HEK293 (cell line): ENCODE results near the gene SIGLEC1.

Experiments used
- CTCF ChIA-PET: fragments of 350-600 bp; formaldehyde crosslinking; extraction: SDS; loops from one replicate; lab custom pipeline; 2021; ENCODE audit warnings: antibody characterized with exemption; lab: Yijun Ruan, JAX
- POLR2A ChIA-PET: fragments of 300-600 bp; formaldehyde crosslinking; extraction: SDS; loops from one replicate; lab custom pipeline; 2020; ENCODE audit warnings: antibody characterized with exemption, inconsistent platforms; lab: Yijun Ruan, JAX
- H3K27ac ChIP-seq: fragments of 200-500 bp; sonication (Bioruptor generic); 2 replicates; pipeline ENCODE4 v1.5.1; 2014; ENCODE audit warnings: low read depth, low read length, control low read depth, inconsistent platforms; ENCODE audit errors: extremely low read depth
- H3K36me3 ChIP-seq, 2 experiments: fragments of 200-500 bp in 1 of 2; sonication (Bioruptor generic) in 1 of 2; 1 replicate in 1 of 2; 2 replicates in 1 of 2; pipeline ENCODE4 v1.5.1; 2014 to 2017; ENCODE audit warnings: inconsistent platforms in 2 of 2, low read length in 2 of 2; ENCODE audit not compliant: control insufficient read depth in 2 of 2, insufficient read depth in 1 of 2
- H3K4me1 ChIP-seq: fragments of 200-500 bp; sonication (Bioruptor generic); 2 replicates; pipeline ENCODE4 v1.5.1; 2014; ENCODE audit warnings: mild to moderate bottlenecking, low read length, inconsistent platforms; ENCODE audit not compliant: control insufficient read depth, insufficient read depth
- H3K4me3 ChIP-seq: 2 replicates; pipeline ENCODE4 v1.5.1; 2011; ENCODE audit warnings: low read depth, mild to moderate bottlenecking, control low read depth, low read length, moderate library complexity
- H3K9me3 ChIP-seq: fragments of 200-500 bp; sonication (Bioruptor generic); 2 replicates; pipeline ENCODE4 v1.5.1; 2014; ENCODE audit warnings: low read depth, low read length, inconsistent platforms; ENCODE audit not compliant: control insufficient read depth, insufficient read depth
- GLI2 ChIP-seq: fragments of 450-650 bp; formaldehyde crosslinking; IDR thresholded peaks from 2 replicates; pipeline ENCODE4; 2017; ENCODE audit warnings: missing biosample characterization, missing genetic modification characterization, low read depth, borderline replicate concordance
- MEIS1 ChIP-seq: sonication (generic); formaldehyde crosslinking; IDR thresholded peaks from 2 replicates; pipeline ENCODE4 v1.8.1; 2022; ENCODE audit warnings: missing genetic modification reagents, mild to moderate bottlenecking, borderline replicate concordance
- PATZ1 ChIP-seq: fragments of 450-650 bp; formaldehyde crosslinking; IDR thresholded peaks from 2 replicates; pipeline ENCODE4 v1.5.1; 2016; ENCODE audit warnings: missing biosample characterization, missing genetic modification characterization
- RBAK ChIP-seq: fragments of 450-650 bp; formaldehyde crosslinking; IDR thresholded peaks from 2 replicates; pipeline ENCODE4 v1.5.1; 2016; ENCODE audit warnings: missing biosample characterization, missing genetic modification characterization
- ZFP37 ChIP-seq: fragments of 450-650 bp; formaldehyde crosslinking; IDR thresholded peaks from 2 replicates; pipeline ENCODE4 v1.5.1; 2016; ENCODE audit warnings: missing biosample characterization, missing genetic modification characterization
- ZNF529 ChIP-seq: fragments of 450-650 bp; formaldehyde crosslinking; IDR thresholded peaks from 2 replicates; pipeline ENCODE4 v1.5.1; 2017; ENCODE audit warnings: missing genetic modification characterization, missing biosample characterization; ENCODE audit not compliant: insufficient replicate concordance
- ZNF621 ChIP-seq: fragments of 450-650 bp; formaldehyde crosslinking; IDR thresholded peaks from 2 replicates; pipeline ENCODE4 v1.5.1; 2017; ENCODE audit warnings: missing biosample characterization, missing genetic modification characterization
- TF ChIP-seq, protein P1 (sequence below): fragments of 450-650 bp; formaldehyde crosslinking; IDR thresholded peaks from 2 replicates; pipeline ENCODE4 v1.5.1; 2016; ENCODE audit warnings: missing biosample characterization, missing genetic modification characterization
- TF ChIP-seq, protein P2 (sequence below): fragments of 450-650 bp; formaldehyde crosslinking; IDR thresholded peaks from 2 replicates; pipeline ENCODE4 v1.5.1; 2016; ENCODE audit warnings: missing biosample characterization, missing genetic modification characterization

SIGLEC1 gene

DNA sequence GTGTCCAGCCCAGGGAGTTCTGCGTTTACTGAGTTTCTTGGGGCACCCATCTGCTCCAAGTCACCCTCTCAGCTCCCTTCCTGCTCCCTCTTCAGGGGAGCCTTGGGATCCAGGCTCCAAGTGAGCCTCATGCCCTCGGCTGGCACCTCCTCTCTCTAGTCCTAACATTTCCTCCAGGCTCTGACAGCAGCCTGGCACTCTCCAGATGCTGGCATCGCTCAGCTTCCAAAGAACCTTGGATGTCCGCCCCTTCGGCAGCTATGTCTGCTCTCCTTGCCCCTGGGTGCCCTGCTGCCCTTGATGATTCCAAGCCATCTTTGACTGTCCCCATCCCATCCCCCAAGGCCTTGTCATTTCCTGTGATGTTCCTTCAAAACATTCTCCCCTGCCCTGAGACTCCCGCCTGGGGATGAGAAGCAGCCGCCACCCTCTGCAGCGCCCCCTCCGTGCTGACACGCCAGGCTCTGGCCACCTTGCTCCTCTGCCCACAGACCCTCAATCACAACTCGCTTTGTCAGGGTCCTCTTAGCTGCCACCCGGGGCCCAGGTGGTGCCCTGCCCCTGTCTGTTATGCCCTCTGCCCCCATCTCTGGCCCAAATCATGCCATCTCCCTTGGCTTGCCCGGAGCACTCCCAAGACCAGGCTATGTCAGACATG lies 42.6 kb downstream of the SIGLEC1 start:
- Histone ChIP-seq H3K36me3 (no peaks in the 10 kb centered on the region), H3K4me1 (peaks cover 5% of the 10 kb centered on the region; the same call in 1 of the 2 replicates), H3K27ac (no peak overlapping the region), H3K4me3 (no peak overlapping the region), H3K9me3 (no peaks in the 10 kb centered on the region)
- POLR2A ChIA-PET, result no interaction called here
- TF ChIP-seq GLI2 (tag by site-specific recombination), result no peak
- TF ChIP-seq, protein P1, sequence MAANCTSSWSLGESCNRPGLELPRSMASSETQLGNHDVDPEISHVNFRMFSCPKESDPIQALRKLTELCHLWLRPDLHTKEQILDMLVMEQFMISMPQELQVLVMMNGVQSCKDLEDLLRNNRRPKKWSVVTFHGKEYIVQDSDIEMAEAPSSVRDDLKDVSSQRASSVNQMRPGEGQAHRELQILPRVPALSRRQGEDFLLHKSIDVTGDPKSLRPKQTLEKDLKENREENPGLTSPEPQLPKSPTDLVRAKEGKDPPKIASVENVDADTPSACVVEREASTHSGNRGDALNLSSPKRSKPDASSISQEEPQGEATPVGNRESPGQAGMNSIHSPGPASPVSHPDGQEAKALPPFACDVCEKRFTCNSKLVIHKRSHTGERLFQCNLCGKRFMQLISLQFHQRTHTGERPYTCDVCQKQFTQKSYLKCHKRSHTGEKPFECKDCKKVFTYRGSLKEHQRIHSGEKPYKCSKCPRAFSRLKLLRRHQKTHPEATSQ, result no peak
- CTCF ChIA-PET, result interaction anchor here (1.3 to 4.1 kb wide), 3 partner anchors 41 to 106 kb away, joined by 3 to 30 read pairs (median 6); no protein-coding TSS in a partner anchor

- Histone ChIP-seq H3K4me1 (peaks cover 5% of the 10 kb centered on the region; the same call in 1 of the 2 replicates), H3K36me3 (no peaks in the 10 kb centered on the region), H3K4me3 (no peak overlapping the region), H3K9me3 (no peaks in the 10 kb centered on the region), H3K27ac (no peak overlapping the region)
- ChIA-PET CTCF (interaction anchor here (2.3 to 3.4 kb wide), 2 partner anchors 9 to 43 kb away, joined by 9 to 12 read pairs; no protein-coding TSS in a partner anchor), POLR2A (no interaction called here)
- no peak for TF ChIP-seq PATZ1
- TF ChIP-seq RBAK (tag by site-specific recombination), result peak; percentile 45; the same call in 1 of the 2 replicates
These were observed 44.9 kb downstream of the SIGLEC1 start for GRCh38 chr20:3667434-3668037.

DNA sequence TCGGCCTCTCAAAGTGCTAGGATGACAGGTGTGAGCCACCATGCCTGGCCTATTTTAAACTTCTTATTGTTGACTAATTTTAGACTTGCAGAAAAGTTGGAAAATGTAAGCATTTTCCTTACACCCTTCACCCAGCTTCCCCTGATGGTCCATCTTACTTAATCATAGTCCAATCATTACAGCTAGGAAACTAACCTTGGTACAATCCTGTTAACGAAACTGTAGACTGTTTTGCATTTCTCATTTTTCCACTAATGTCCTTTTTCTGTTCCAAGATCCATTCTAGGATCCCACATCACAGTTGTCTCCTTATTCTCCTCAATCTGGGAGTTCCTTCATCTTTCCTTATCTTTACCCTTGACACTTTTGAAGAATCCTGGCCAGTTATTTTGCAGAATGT lies 48.5 kb downstream of the SIGLEC1 start:
- H3K9me3 ChIP-seq, result no peaks in the 10 kb centered on the region
- TF ChIP-seq ZNF529 (tag by site-specific recombination), result peak; percentile 88
- TF ChIP-seq, protein P2, sequence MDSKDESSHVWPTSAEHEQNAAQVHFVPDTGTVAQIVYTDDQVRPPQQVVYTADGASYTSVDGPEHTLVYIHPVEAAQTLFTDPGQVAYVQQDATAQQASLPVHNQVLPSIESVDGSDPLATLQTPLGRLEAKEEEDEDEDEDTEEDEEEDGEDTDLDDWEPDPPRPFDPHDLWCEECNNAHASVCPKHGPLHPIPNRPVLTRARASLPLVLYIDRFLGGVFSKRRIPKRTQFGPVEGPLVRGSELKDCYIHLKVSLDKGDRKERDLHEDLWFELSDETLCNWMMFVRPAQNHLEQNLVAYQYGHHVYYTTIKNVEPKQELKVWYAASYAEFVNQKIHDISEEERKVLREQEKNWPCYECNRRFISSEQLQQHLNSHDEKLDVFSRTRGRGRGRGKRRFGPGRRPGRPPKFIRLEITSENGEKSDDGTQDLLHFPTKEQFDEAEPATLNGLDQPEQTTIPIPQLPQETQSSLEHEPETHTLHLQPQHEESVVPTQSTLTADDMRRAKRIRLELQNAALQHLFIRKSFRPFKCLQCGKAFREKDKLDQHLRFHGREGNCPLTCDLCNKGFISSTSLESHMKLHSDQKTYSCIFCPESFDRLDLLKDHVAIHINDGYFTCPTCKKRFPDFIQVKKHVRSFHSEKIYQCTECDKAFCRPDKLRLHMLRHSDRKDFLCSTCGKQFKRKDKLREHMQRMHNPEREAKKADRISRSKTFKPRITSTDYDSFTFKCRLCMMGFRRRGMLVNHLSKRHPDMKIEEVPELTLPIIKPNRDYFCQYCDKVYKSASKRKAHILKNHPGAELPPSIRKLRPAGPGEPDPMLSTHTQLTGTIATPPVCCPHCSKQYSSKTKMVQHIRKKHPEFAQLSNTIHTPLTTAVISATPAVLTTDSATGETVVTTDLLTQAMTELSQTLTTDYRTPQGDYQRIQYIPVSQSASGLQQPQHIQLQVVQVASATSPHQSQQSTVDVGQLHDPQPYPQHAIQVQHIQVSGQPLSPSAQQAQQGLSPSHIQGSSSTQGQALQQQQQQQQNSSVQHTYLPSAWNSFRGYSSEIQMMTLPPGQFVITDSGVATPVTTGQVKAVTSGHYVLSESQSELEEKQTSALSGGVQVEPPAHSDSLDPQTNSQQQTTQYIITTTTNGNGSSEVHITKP (tag by site-specific recombination), result no peak
- no peak overlapping the region for H3K4me3 ChIP-seq
- H3K36me3 ChIP-seq, result no peaks in the 10 kb centered on the region
- POLR2A ChIA-PET, result no interaction called here
- CTCF ChIA-PET, result no interaction called here
- peaks cover 5% of the 10 kb centered on the region; the same call in 1 of the 2 replicates for H3K4me1 ChIP-seq
- H3K27ac ChIP-seq, result no peak overlapping the region

DNA sequence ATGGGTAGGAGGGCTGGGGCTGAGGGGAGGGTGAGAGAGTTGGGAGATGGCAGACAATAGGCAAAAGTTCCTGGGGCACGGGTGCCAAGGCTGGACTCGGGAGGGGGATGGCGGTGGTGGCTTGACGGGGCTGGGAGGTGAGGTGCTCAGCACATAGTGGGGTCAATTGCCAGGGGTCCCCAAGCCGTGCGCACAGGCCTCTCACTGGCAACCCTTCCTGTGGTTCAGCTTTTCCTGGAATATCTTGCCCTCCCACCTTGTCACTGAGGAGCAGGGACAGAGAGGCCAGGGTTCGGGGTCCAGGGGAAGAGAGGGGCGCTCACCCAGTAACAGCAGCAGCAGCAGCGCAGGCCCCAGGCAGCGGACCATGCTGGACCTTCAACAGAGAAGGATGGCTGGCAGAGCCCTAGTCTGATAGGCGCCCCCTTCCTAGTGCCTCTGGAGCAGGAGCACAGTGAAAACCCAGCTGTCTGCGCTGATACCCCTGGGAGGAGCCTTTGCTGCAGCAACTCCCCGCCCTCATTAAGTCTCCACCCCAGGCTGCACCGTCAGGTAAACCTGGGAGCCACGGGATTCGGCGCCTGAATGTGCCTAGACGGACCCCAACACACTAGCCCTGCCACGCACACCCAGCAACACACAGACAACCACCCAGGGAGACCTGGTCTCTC lies 49.2 kb downstream of the SIGLEC1 start, which contains the start of gene GFRA4:
GFRA4 (minus strand) TSS at position 369 of the 671 bp plus-strand sequence; CDS start at position 369, 0 bp downstream.
- no peaks in the 10 kb centered on the region for H3K9me3 ChIP-seq
- H3K4me1 ChIP-seq, result peaks cover 5% of the 10 kb centered on the region; the same call in 1 of the 2 replicates
- no peak within 1 kb of the TSS for H3K27ac ChIP-seq
- POLR2A ChIA-PET, result no interaction called here
- TF ChIP-seq MEIS1 (CRISPR knock-in tag), result no peak
- TF ChIP-seq ZNF621, result no peak
- no peak for TF ChIP-seq ZFP37
- CTCF ChIA-PET, result interaction anchor here (0.7 kb wide), 1 partner anchor 9 kb away, joined by 3 read pairs; no protein-coding TSS in a partner anchor
- no peak within 1 kb of the TSS for H3K4me3 ChIP-seq
- H3K36me3 ChIP-seq, result no peaks in the 10 kb centered on the region
